Activated CD4-positive, alpha-beta memory T cell treated with anti-CD3 and anti-CD28 coated beads, Interleukin-2, amount 10 ng/mL, durations not matched to agents 7 days and 5 days (primary cell): Measurements from ENCODE around the gene NR4A3. TPM values are rescaled to one million over a fixed set of nuclear protein-coding genes. Genes with fewer than 3 reads are reported as not detected.

Experiments
- CTCF ChIA-PET: fragments of 350-600 bp; sonication (Branson Sonifier 250); formaldehyde crosslinking; loops from one replicate; lab custom pipeline; 2021; ENCODE audit warnings: antibody characterized with exemption, inconsistent platforms; lab: Charles Lee
- POLR2A ChIA-PET: fragments of 350-600 bp; sonication (Branson Sonifier 250); formaldehyde crosslinking; loops from one replicate; lab custom pipeline; 2021; ENCODE audit warnings: antibody characterized with exemption; lab: Charles Lee
- DNase-seq: peaks from one replicate; pipeline ENCODE4 v3.0.0-alpha.2; 2020
- H3K27ac Mint-ChIP-seq: one replicate; pipeline ENCODE4 v1.8.0; 2021; ENCODE audit warnings: mild to moderate bottlenecking, mixed read lengths
- H3K27me3 Mint-ChIP-seq: one replicate; pipeline ENCODE4 v1.8.0; 2021; ENCODE audit warnings: mixed read lengths
- H3K36me3 Mint-ChIP-seq: one replicate; pipeline ENCODE4 v1.8.0; 2021; ENCODE audit warnings: low read depth, mixed read lengths
- H3K4me1 Mint-ChIP-seq: one replicate; pipeline ENCODE4 v1.8.0; 2021; ENCODE audit warnings: mixed read lengths
- H3K4me3 Mint-ChIP-seq: one replicate; pipeline ENCODE4 v1.8.0; 2021; ENCODE audit warnings: mild to moderate bottlenecking, mixed read lengths
- H3K9me3 Mint-ChIP-seq: one replicate; pipeline ENCODE4 v1.8.0; 2021; ENCODE audit warnings: mixed read lengths
- total RNA-seq, 2 experiments: library from RNA; stranded (reverse); gene quantifications; one replicate each; pipeline ENCODE4 v1.2.3, GENCODE V29; 2021

NR4A3 gene
- total RNA-seq, 2 experiments from 2014 or later = 3.0 to 3.2 TPM

GRCh38 chr9:99828054-99828416, 6.3 kb downstream of the NR4A3 start:
- no peak overlapping the region for H3K4me3 Mint-ChIP-seq
- POLR2A ChIA-PET = no interaction called here
- no peak overlapping the region for H3K27ac Mint-ChIP-seq
- no peak for DNase-seq
- peaks cover 45% of the 10 kb centered on the region for H3K4me1 Mint-ChIP-seq
- peaks cover 57% of the 10 kb centered on the region for H3K27me3 Mint-ChIP-seq
- CTCF ChIA-PET = no interaction called here
- H3K36me3 Mint-ChIP-seq = peaks cover 6% of the 10 kb centered on the region
- H3K9me3 Mint-ChIP-seq = no peaks in the 10 kb centered on the region

GRCh38 chr9:99828417-99829176, 6.9 kb downstream of the NR4A3 start:
- Mint-ChIP-seq H3K27ac (no peak overlapping the region), H3K4me1 (peaks cover 40% of the 10 kb centered on the region), H3K9me3 (no peaks in the 10 kb centered on the region), H3K27me3 (peaks cover 54% of the 10 kb centered on the region), H3K36me3 (peaks cover 6% of the 10 kb centered on the region), H3K4me3 (no peak overlapping the region)
- no peak for DNase-seq
- ChIA-PET CTCF (no interaction called here), POLR2A (interaction anchor here (0.7 kb wide), 1 partner anchor 21 kb away, joined by 3 read pairs; no protein-coding TSS in a partner anchor)

GRCh38 chr9:99831857-99832557, 10.3 kb downstream of the NR4A3 start:
- H3K36me3 Mint-ChIP-seq = peaks cover 8% of the 10 kb centered on the region
- ChIA-PET CTCF (no interaction called here), POLR2A (no interaction called here)

GRCh38 chr9:99832558-99832864, 10.8 kb downstream of the NR4A3 start:
- H3K4me3 Mint-ChIP-seq = no peak overlapping the region

More at GRCh38 chr9:99831857-99832557, 10.3 kb downstream of the NR4A3 start:
- Mint-ChIP-seq H3K9me3 (no peaks in the 10 kb centered on the region), H3K4me1 (peaks cover 7% of the 10 kb centered on the region), H3K27me3 (peaks cover 24% of the 10 kb centered on the region), H3K4me3 (no peak overlapping the region), H3K27ac (no peak overlapping the region)
- no peak for DNase-seq

GRCh38 chr9:99833735-99834134, 12.1 kb downstream of the NR4A3 start:
- H3K36me3 Mint-ChIP-seq = peaks cover 8% of the 10 kb centered on the region
- CTCF ChIA-PET = no interaction called here

More at GRCh38 chr9:99832558-99832864, 10.8 kb downstream of the NR4A3 start:
- DNase-seq = no peak
- Mint-ChIP-seq H3K4me1 (peaks cover 3% of the 10 kb centered on the region), H3K27me3 (peaks cover 20% of the 10 kb centered on the region), H3K9me3 (no peaks in the 10 kb centered on the region), H3K36me3 (peaks cover 8% of the 10 kb centered on the region), H3K27ac (no peak overlapping the region)
- ChIA-PET POLR2A (no interaction called here), CTCF (no interaction called here)

GRCh38 chr9:99834474-99834873, 12.8 kb downstream of the NR4A3 start:
- CTCF ChIA-PET = interaction anchor here (3.0 kb wide), 1 partner anchor 10 kb away, joined by 13 read pairs; no protein-coding TSS in a partner anchor
- POLR2A ChIA-PET = interaction anchor here (0.8 to 1.1 kb wide), 2 partner anchors 15 to 17 kb away, joined by 3 read pairs; no protein-coding TSS in a partner anchor
- H3K27ac Mint-ChIP-seq = no peak overlapping the region
- H3K9me3 Mint-ChIP-seq = no peaks in the 10 kb centered on the region
- no peak overlapping the region for H3K4me3 Mint-ChIP-seq
- peaks cover 11% of the 10 kb centered on the region for H3K27me3 Mint-ChIP-seq
- peaks cover 2% of the 10 kb centered on the region for H3K36me3 Mint-ChIP-seq
- no peak for DNase-seq
- no peaks in the 10 kb centered on the region for H3K4me1 Mint-ChIP-seq

More at GRCh38 chr9:99833735-99834134, 12.1 kb downstream of the NR4A3 start:
- H3K27me3 Mint-ChIP-seq = peaks cover 14% of the 10 kb centered on the region
- POLR2A ChIA-PET = no interaction called here
- no peak overlapping the region for H3K4me3 Mint-ChIP-seq
- H3K4me1 Mint-ChIP-seq = peaks cover 3% of the 10 kb centered on the region
- H3K9me3 Mint-ChIP-seq = no peaks in the 10 kb centered on the region
- H3K27ac Mint-ChIP-seq = no peak overlapping the region
- no peak for DNase-seq

- CTCF ChIA-PET = interaction anchor here (3.0 kb wide), 1 partner anchor 11 kb away, joined by 13 read pairs; no protein-coding TSS in a partner anchor
- peaks cover 2% of the 10 kb centered on the region for H3K36me3 Mint-ChIP-seq
- POLR2A ChIA-PET = interaction anchor here (1.1 kb wide), 1 partner anchor 16 kb away, joined by 3 read pairs; no protein-coding TSS in a partner anchor
Measured at GRCh38 chr9:99835142-99835541, 13.5 kb downstream of the NR4A3 start.

GRCh38 chr9:99835581-99835980, 13.9 kb downstream of the NR4A3 start:
- no peak for DNase-seq
- Mint-ChIP-seq H3K4me1 (no peaks in the 10 kb centered on the region), H3K27ac (no peak overlapping the region), H3K27me3 (peaks cover 7% of the 10 kb centered on the region), H3K4me3 (no peak overlapping the region), H3K36me3 (peaks cover 2% of the 10 kb centered on the region), H3K9me3 (no peaks in the 10 kb centered on the region)
- CTCF ChIA-PET = interaction anchor here (3.0 kb wide), 1 partner anchor 11 kb away, joined by 13 read pairs; no protein-coding TSS in a partner anchor
- POLR2A ChIA-PET = interaction anchor here (1.1 kb wide), 1 partner anchor 16 kb away, joined by 3 read pairs; no protein-coding TSS in a partner anchor

More at GRCh38 chr9:99835142-99835541, 13.5 kb downstream of the NR4A3 start:
- Mint-ChIP-seq H3K27ac (no peak overlapping the region), H3K4me3 (no peak overlapping the region), H3K27me3 (peaks cover 7% of the 10 kb centered on the region), H3K4me1 (no peaks in the 10 kb centered on the region), H3K9me3 (no peaks in the 10 kb centered on the region)
- DNase-seq = no peak

- no peak overlapping the region for H3K4me3 Mint-ChIP-seq
- no peak for DNase-seq
- no peaks in the 10 kb centered on the region for H3K9me3 Mint-ChIP-seq
- no peaks in the 10 kb centered on the region for H3K36me3 Mint-ChIP-seq
- CTCF ChIA-PET = interaction anchor here (0.6 kb wide), 1 partner anchor 637 kb away, joined by 3 read pairs; no protein-coding TSS in a partner anchor
- POLR2A ChIA-PET = no interaction called here
- H3K27me3 Mint-ChIP-seq = no peaks in the 10 kb centered on the region
- H3K4me1 Mint-ChIP-seq = peaks cover 13% of the 10 kb centered on the region
- no peak overlapping the region for H3K27ac Mint-ChIP-seq
Measured at GRCh38 chr9:99840072-99840471, 18.4 kb downstream of the NR4A3 start.

- Mint-ChIP-seq H3K27me3 (peaks cover 2% of the 10 kb centered on the region), H3K4me3 (no peak overlapping the region), H3K9me3 (no peaks in the 10 kb centered on the region), H3K4me1 (peaks cover 24% of the 10 kb centered on the region), H3K36me3 (peaks cover 12% of the 10 kb centered on the region), H3K27ac (no peak overlapping the region)
- ChIA-PET CTCF (no interaction called here), POLR2A (no interaction called here)
- no peak for DNase-seq
Measured at GRCh38 chr9:99845063-99845462, 23.4 kb downstream of the NR4A3 start.

- ChIA-PET CTCF (no interaction called here), POLR2A (interaction anchor here (0.6 to 1.8 kb wide), 3 partner anchors 24 to 616 kb away, joined by 3 to 5 read pairs (median 4); no protein-coding TSS in a partner anchor)
- peaks cover 3% of the 10 kb centered on the region for H3K9me3 Mint-ChIP-seq
- H3K27ac Mint-ChIP-seq = no peak overlapping the region
- peaks cover 18% of the 10 kb centered on the region for H3K36me3 Mint-ChIP-seq
- H3K27me3 Mint-ChIP-seq = peaks cover 3% of the 10 kb centered on the region
- peaks cover 41% of the 10 kb centered on the region for H3K4me1 Mint-ChIP-seq
- no peak for DNase-seq
- H3K4me3 Mint-ChIP-seq = no peak overlapping the region
Measured at GRCh38 chr9:99848447-99848846, 26.8 kb downstream of the NR4A3 start.

GRCh38 chr9:99850736-99851499, 29.2 kb downstream of the NR4A3 start:
- ChIA-PET CTCF (interaction anchor here (1.1 to 1.4 kb wide), 3 partner anchors 26 to 32 kb away, joined by 3 to 8 read pairs (median 4); no protein-coding TSS in a partner anchor), POLR2A (interaction anchor here (0.6 to 1.8 kb wide), 4 partner anchors 8 to 32 kb away, joined by 3 to 5 read pairs (median 4); no protein-coding TSS in a partner anchor)
- no peak for DNase-seq
- no peak overlapping the region for H3K4me3 Mint-ChIP-seq
- H3K36me3 Mint-ChIP-seq = peaks cover 19% of the 10 kb centered on the region
- peaks cover 41% of the 10 kb centered on the region for H3K4me1 Mint-ChIP-seq
- H3K9me3 Mint-ChIP-seq = peaks cover 3% of the 10 kb centered on the region
- H3K27ac Mint-ChIP-seq = peak overlapping the region; percentile 54
- H3K27me3 Mint-ChIP-seq = peaks cover 3% of the 10 kb centered on the region
